Mammary epithelial cell (primary cell): ENCODE data around the gene SCGN.

Experiments
- EZH2 ChIP-seq: IDR thresholded peaks from 2 replicates; pipeline ENCODE4 v1.6.1; 2012; ENCODE audit warnings: low read length, inconsistent platforms, borderline replicate concordance
- TF ChIP-seq, protein P1 (sequence below), 2 donors: IDR thresholded peaks in 1 of 2; conservative IDR thresholded peaks in 1 of 2; 2 replicates each; pipeline ENCODE4 v1.5.1; 2011 to 2012; ENCODE audit warnings: inconsistent platforms in 2 of 2, low read length in 2 of 2, mild to moderate bottlenecking in 2 of 2, control low read depth in 1 of 2, low read depth in 1 of 2; ENCODE audit not compliant: insufficient read depth in 1 of 2; ENCODE audit errors: extremely low read depth in 1 of 2

DNA sequence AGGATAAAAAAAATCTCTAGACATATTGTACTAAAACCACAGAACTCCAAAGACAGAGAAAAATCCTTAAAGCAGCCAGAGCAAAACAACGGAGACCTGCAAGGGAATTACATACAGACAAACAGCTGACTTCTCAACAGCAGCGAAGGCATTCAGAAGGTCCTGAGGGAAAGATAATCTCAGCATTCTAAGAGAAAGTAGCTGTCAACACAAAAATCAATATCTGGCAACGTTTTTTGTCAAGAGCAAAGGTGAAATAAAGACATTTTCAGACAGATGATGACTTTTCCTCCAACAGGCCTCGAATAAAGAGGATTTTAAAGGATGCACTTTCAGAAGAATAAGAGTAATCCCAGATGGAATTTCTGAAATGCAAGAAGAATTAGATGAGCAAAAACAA, 6.1 kb upstream of the SCGN start:
- TF ChIP-seq, protein P1, sequence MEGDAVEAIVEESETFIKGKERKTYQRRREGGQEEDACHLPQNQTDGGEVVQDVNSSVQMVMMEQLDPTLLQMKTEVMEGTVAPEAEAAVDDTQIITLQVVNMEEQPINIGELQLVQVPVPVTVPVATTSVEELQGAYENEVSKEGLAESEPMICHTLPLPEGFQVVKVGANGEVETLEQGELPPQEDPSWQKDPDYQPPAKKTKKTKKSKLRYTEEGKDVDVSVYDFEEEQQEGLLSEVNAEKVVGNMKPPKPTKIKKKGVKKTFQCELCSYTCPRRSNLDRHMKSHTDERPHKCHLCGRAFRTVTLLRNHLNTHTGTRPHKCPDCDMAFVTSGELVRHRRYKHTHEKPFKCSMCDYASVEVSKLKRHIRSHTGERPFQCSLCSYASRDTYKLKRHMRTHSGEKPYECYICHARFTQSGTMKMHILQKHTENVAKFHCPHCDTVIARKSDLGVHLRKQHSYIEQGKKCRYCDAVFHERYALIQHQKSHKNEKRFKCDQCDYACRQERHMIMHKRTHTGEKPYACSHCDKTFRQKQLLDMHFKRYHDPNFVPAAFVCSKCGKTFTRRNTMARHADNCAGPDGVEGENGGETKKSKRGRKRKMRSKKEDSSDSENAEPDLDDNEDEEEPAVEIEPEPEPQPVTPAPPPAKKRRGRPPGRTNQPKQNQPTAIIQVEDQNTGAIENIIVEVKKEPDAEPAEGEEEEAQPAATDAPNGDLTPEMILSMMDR (conservative IDR thresholded peaks at IDR 0.05 in 1 of 2, IDR thresholded peaks at IDR 0.05 in 1 of 2; ENCODE audit: extremely low read depth in 1 of 2, insufficient read depth in 1 of 2, low read depth in 1 of 2, low read length in 2 of 2), result no peak
- no peak for TF ChIP-seq EZH2
